OCI-LY3 (cell line): ENCODE measurements around the gene DENND1C.
"Not testable (repeated sequence)": the region's sequence is repeated elsewhere in the genome, so short reads cannot be mapped to it uniquely, and the experiment has no call there.

Experiments used
- H2AFZ ChIP-seq: fragments of 200-600, 300-600 bp; shearing (Covaris generic); 2 replicates; pipeline ENCODE4 v1.6.0; 2014; ENCODE audit warnings: antibody characterized with exemption, low read depth, low read length
- H3K27ac ChIP-seq: fragments of 200-600, 300-600 bp; sonication (generic); 2 replicates; pipeline ENCODE4 v1.5.1; 2014; ENCODE audit warnings: mild to moderate bottlenecking, low read length, moderate library complexity, mixed read lengths
- H3K27me3 ChIP-seq: fragments of 200-600, 300-600 bp; sonication (generic); 2 replicates; pipeline ENCODE4 v1.6.1; 2014; ENCODE audit warnings: low read depth, low read length, mixed read lengths
- H3K36me3 ChIP-seq: fragments of 200-600, 300-600 bp; sonication (generic); replicated peaks from 2 replicates; pipeline ENCODE3; 2014; ENCODE audit warnings: low read depth, low read length, mixed read lengths
- H3K4me1 ChIP-seq: fragments of 300-600, 200-600 bp; sonication (generic); 2 replicates; pipeline ENCODE4 v1.6.1; 2014; ENCODE audit warnings: low read length, mixed read lengths
- H3K4me2 ChIP-seq: fragments of 200-600, 300-600 bp; sonication (generic); 2 replicates; pipeline ENCODE4 v1.6.1; 2014; ENCODE audit warnings: low read length, mixed read lengths
- H3K4me3 ChIP-seq: fragments of 300-600, 200-600 bp; sonication (generic); 2 replicates; pipeline ENCODE4 v1.5.1; 2014; ENCODE audit warnings: antibody characterized with exemption, mild to moderate bottlenecking, low read length, moderate library complexity
- H3K79me2 ChIP-seq: fragments of 300-600, 200-600 bp; shearing (Covaris generic); 2 replicates; pipeline ENCODE4 v1.6.1; 2014; ENCODE audit warnings: mild to moderate bottlenecking, low read length, mixed read lengths
- H3K9ac ChIP-seq: fragments of 300-600, 200-600 bp; shearing (Covaris generic); 2 replicates; pipeline ENCODE4 v1.6.0; 2014; ENCODE audit warnings: mild to moderate bottlenecking, low read length, moderate library complexity
- H3K9me3 ChIP-seq: fragments of 200-600, 300-600 bp; shearing (Covaris generic); 2 replicates; pipeline ENCODE4 v1.6.1; 2014; ENCODE audit warnings: low read length, mixed read lengths; ENCODE audit not compliant: insufficient read depth
- H4K20me1 ChIP-seq: fragments of 200-600, 300-600 bp; sonication (generic); 2 replicates; pipeline ENCODE4 v1.6.1; 2016; ENCODE audit warnings: low read length, mixed read lengths; ENCODE audit not compliant: insufficient read depth
- CTCF ChIP-seq: fragments of 200-600, 300-600 bp; sonication (generic); IDR thresholded peaks from 2 replicates; pipeline ENCODE4 v1.5.1; 2014; ENCODE audit warnings: antibody characterized with exemption, low read length, low read depth
- EZH2phosphoT487 ChIP-seq: fragments of 200-600 bp; shearing (Covaris generic); IDR thresholded peaks from 2 replicates; pipeline ENCODE4 v1.6.1; 2018; ENCODE audit warnings: antibody characterized with exemption, mixed run types, low read depth

Gene DENND1C

GRCh38 chr19:6431891-6432290, 49.7 kb downstream of the DENND1C start:
- no peak overlapping the region for H3K9ac ChIP-seq
- H3K79me2 ChIP-seq: no peaks in the 10 kb centered on the region
- no peaks in the 10 kb centered on the region for H3K36me3 ChIP-seq
- H3K27me3 ChIP-seq: no peaks in the 10 kb centered on the region
- TF ChIP-seq EZH2phosphoT487 (no peak), CTCF (no peak)
- H3K27ac ChIP-seq: no peak overlapping the region
- no peaks in the 10 kb centered on the region for H4K20me1 ChIP-seq
- peaks cover 6% of the 10 kb centered on the region; the same call in 1 of the 2 replicates for H3K4me1 ChIP-seq
- no peak overlapping the region for H2AFZ ChIP-seq
- no peak overlapping the region for H3K4me3 ChIP-seq
- H3K9me3 ChIP-seq: no peaks in the 10 kb centered on the region
- H3K4me2 ChIP-seq: no peak overlapping the region

- H2AFZ ChIP-seq: peak overlapping the region; percentile 69; the same call in 1 of the 2 replicates
- peaks cover 16% of the 10 kb centered on the region for H3K4me1 ChIP-seq
- peak overlapping the region; percentile 40 for H3K4me2 ChIP-seq
- H3K79me2 ChIP-seq: peaks cover 5% of the 10 kb centered on the region; the same call in 1 of the 2 replicates
- H4K20me1 ChIP-seq: no peaks in the 10 kb centered on the region
- peaks cover 4% of the 10 kb centered on the region for H3K36me3 ChIP-seq
- no peaks in the 10 kb centered on the region for H3K9me3 ChIP-seq
- no peak overlapping the region for H3K27ac ChIP-seq
- no peaks in the 10 kb centered on the region for H3K27me3 ChIP-seq
- H3K9ac ChIP-seq: no peak overlapping the region
- TF ChIP-seq CTCF (no peak), EZH2phosphoT487 (no peak)
- H3K4me3 ChIP-seq: 0 out of 2 replicates have a peak overlapping the region, but pooled peaks have one; percentile 18
These were observed 52.0 kb downstream of the DENND1C start for GRCh38 chr19:6429419-6430221.

- not testable (repeated sequence) for H3K27me3 ChIP-seq, H3K36me3 ChIP-seq, H3K27ac ChIP-seq, H3K9me3 ChIP-seq, H3K9ac ChIP-seq, H3K4me3 ChIP-seq, H4K20me1 ChIP-seq, H3K4me2 ChIP-seq, H2AFZ ChIP-seq
- Histone ChIP-seq H3K79me2 (peaks cover 12% of the 10 kb centered on the region), H3K4me1 (peaks cover 16% of the 10 kb centered on the region)
These were observed 52.7 kb downstream of the DENND1C start for GRCh38 chr19:6428692-6429418.

GRCh38 chr19:6427131-6427530, 54.5 kb downstream of the DENND1C start:
- Histone ChIP-seq H2AFZ (no peak overlapping the region), H3K79me2 (peaks cover 30% of the 10 kb centered on the region), H4K20me1 (peaks cover 20% of the 10 kb centered on the region), H3K9me3 (no peaks in the 10 kb centered on the region), H3K9ac (no peak overlapping the region), H3K4me2 (no peak overlapping the region), H3K4me1 (peaks cover 30% of the 10 kb centered on the region), H3K27me3 (no peaks in the 10 kb centered on the region), H3K36me3 (peaks cover 18% of the 10 kb centered on the region), H3K27ac (no peak overlapping the region), H3K4me3 (no peak overlapping the region)
- no peak for TF ChIP-seq CTCF
- TF ChIP-seq EZH2phosphoT487: no peak
